Measurements from ENCODE around the gene NXT1. TPM values are rescaled to one million over a fixed set of nuclear protein-coding genes. Genes with fewer than 3 reads are reported as not detected.

The NXT1 gene
- total and polyA plus RNA-seq, 10 of the 15 experiments (the other 5 are each of a cell fraction or from before 2014, with no cell fraction given), result 10.2 to 66.7 (median 44.0) TPM

DNA sequence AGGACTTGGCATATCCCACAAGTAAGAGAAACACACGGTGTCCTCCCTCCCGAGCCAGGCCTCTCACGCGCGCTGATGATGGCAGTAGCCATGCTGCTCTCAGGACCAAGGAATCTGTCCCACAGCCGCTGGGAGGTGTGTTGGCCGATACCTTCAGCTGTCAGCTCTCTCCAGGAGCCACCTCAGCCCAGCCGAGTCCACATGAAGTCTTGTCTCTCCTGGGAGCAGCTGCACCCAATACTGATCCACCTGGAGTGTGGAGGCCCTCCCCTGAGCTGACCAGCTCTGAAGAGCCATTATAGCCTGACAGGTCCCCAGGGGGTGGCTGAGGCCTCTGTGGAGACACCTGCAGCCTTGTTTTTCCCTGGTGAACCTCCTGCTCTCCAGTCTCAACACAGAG lies 23.8 kb upstream of the NXT1 start (continued):
- TF ChIP-seq TAF1 (IDR thresholded peaks at IDR 0.05; ENCODE audit: borderline replicate concordance, low read depth, low read length) (no peak), PML (IDR thresholded peaks at IDR 0.05; ENCODE audit: low read length) (no peak), HCFC1 (IDR thresholded peaks at IDR 0.05; ENCODE audit: low read length) (no peak)

DNA sequence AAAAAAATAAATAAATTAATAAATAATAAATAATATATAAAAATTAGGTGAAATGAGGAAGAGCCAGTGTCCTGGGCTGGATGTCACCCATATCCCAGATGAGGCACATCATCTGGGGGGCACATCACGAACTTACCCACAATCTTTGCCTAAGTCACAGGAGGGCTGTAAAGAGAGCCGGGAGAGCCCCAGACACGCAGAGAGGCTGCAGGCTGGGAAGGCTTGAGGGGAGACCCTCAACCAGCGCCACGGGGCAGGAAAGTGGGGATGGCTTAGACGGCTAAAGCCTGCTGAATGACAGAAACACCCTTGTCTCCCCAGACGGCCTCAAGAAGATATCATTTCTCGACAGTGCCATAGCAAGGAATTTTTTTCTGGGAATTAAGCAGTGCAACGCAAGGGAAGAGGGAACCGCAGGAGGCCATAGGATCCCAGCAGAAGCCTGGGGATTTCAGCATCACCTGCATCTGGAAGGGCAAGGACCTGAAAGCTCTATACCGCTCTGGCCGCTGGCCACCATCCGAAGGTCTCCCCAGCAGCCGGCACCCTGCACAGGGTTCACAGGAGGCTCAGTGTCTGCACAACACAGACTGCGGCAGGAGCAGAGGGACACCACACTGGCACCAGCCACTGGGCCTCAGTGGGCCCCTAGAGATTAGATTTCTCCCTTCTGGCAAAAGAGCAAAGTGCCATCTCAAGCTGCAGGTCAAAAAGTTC lies 22.8 kb upstream of the NXT1 start:
- in situ Hi-C loops (cut with MboI) (no loop called here), intact Hi-C loops (cut with micrococcal nuclease; ENCODE audit: unreplicated experiment) (no loop called here)
- ChIA-PET POLR2A (no interaction called here), SMC1A (ENCODE audit: uncharacterized antibody, unreplicated experiment) (no interaction called here), RAD21 (ENCODE audit: unreplicated experiment) (no interaction called here), CTCF (no interaction called here)
- Histone ChIP-seq H3K9ac (ENCODE audit: control insufficient read depth, insufficient read depth, low read length) (no peak overlapping the region), H3K79me2 (ENCODE audit: control insufficient read depth, insufficient read depth, low read length) (no peaks in the 10 kb centered on the region), H3K27me3 (replicated peaks in 1 of 2; ENCODE audit: control insufficient read depth in 2 of 2, insufficient read depth in 2 of 2, low read length in 1 of 2) (no peaks in the 10 kb centered on the region), H3K36me3 (ENCODE audit: control insufficient read depth in 2 of 2, insufficient read depth in 2 of 2, low read length in 1 of 2) (no peaks in the 10 kb centered on the region), H3K4me1 (ENCODE audit: control insufficient read depth, insufficient read depth, low read length) (peaks cover 5% of the 10 kb centered on the region), H3K9me3 (replicated peaks; ENCODE audit: control insufficient read depth, insufficient read depth, low read length) (no peaks in the 10 kb centered on the region; the same call in 2 of the 3 replicates), H2AFZ (ENCODE audit: control insufficient read depth, low read depth, low read length) (no peak overlapping the region), H4K20me1 (ENCODE audit: control insufficient read depth, insufficient read depth) (no peaks in the 10 kb centered on the region), H3K4me2 (ENCODE audit: control insufficient read depth, insufficient read depth) (no peak overlapping the region), H3K27ac (ENCODE audit: control insufficient read depth, insufficient read depth) (no peak overlapping the region), H3K4me3 (no peak overlapping the region)
- no peak for DNase-seq (ENCODE audit: low read depth, low spot score)
- BruUV-seq (replicated peaks), result no TSS peak
- no peak for FAIRE-seq
- no peak for ATAC-seq
- TF ChIP-seq, protein P1, sequence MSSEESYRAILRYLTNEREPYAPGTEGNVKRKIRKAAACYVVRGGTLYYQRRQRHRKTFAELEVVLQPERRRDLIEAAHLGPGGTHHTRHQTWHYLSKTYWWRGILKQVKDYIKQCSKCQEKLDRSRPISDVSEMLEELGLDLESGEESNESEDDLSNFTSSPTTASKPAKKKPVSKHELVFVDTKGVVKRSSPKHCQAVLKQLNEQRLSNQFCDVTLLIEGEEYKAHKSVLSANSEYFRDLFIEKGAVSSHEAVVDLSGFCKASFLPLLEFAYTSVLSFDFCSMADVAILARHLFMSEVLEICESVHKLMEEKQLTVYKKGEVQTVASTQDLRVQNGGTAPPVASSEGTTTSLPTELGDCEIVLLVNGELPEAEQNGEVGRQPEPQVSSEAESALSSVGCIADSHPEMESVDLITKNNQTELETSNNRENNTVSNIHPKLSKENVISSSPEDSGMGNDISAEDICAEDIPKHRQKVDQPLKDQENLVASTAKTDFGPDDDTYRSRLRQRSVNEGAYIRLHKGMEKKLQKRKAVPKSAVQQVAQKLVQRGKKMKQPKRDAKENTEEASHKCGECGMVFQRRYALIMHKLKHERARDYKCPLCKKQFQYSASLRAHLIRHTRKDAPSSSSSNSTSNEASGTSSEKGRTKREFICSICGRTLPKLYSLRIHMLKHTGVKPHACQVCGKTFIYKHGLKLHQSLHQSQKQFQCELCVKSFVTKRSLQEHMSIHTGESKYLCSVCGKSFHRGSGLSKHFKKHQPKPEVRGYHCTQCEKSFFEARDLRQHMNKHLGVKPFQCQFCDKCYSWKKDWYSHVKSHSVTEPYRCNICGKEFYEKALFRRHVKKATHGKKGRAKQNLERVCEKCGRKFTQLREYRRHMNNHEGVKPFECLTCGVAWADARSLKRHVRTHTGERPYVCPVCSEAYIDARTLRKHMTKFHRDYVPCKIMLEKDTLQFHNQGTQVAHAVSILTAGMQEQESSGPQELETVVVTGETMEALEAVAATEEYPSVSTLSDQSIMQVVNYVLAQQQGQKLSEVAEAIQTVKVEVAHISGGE (CRISPR knock-in tag; IDR thresholded peaks at IDR 0.05), result no peak
- TF ChIP-seq LARP7 (IDR thresholded peaks at IDR 0.05), result no peak
- 75% methylated on average over 15 of the region's 15 CpGs for WGBS (ENCODE audit: insufficient coverage, insufficient replicate concordance, low lambda C conversion rate, missing lambda C conversion rate)

Data from GM12878 (cell line).